ENCODE measurements around the gene IL4R. TPM values are rescaled to one million over a fixed set of nuclear protein-coding genes. Genes with fewer than 3 reads are reported as not detected.

IL4R gene
- total and polyA plus RNA-seq, 2 of the 13 experiments (the other 11 are each of a cell fraction or from before 2014, with no cell fraction given), result 15.9 to 49.6 TPM

DNA sequence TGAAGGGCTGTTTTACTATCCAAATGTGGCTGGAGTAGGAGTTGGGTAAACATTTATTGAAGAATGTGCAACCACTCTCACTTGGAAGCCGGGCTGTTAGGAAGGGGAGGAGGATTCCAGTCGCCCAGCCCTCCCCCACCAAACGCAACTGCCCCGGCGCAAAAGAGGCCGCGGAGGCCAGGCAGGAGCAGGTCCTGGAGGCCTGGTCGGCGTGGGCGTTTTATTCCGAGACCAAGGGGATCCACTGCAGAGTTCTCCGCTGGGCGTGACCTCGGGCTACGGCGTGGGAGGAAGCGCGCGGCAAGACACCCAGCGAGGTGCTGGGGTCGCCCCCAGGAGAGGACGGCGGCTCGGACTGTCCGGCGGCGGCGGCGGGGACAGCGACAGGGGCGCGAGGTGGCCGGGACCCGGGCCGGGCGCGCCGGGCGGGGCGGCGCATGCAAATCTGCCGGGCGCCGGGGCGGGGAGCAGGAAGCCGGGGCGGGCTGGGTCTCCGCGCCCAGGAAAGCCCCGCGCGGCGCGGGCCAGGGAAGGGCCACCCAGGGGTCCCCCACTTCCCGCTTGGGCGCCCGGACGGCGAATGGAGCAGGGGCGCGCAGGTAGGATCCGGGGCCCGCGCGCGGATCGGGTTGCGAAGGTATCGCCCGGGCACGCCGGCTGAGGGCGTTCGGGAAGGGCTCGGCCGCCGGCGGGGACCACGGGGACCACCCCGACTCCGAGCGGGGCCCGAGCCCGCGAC is at the start of gene IL4R (continued):
- TF ChIP-seq, protein P1, sequence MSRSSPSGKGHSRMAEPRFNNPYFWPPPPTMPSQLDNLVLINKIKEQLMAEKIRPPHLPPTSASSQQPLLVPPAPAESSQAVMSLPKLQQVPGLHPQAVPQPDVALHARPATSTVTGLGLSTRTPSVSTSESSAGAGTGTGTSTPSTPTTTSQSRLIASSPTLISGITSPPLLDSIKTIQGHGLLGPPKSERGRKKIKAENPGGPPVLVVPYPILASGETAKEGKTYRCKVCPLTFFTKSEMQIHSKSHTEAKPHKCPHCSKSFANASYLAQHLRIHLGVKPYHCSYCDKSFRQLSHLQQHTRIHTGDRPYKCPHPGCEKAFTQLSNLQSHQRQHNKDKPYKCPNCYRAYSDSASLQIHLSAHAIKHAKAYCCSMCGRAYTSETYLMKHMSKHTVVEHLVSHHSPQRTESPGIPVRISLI (CRISPR knock-in tag; IDR thresholded peaks at IDR 0.05; ENCODE audit: borderline replicate concordance), result no peak
- TF ChIP-seq SP2 (CRISPR knock-in tag; IDR thresholded peaks at IDR 0.05), result peak; percentile 45; the same call in 1 of the 2 replicates
- no peak for TF ChIP-seq ZHX1 (CRISPR knock-in tag; IDR thresholded peaks at IDR 0.05; ENCODE audit: low read depth)
- no peak; the same call in 1 of the 2 replicates for TF ChIP-seq ZNF451 (CRISPR knock-in tag; IDR thresholded peaks at IDR 0.05)
- TF ChIP-seq SOX13 (IDR thresholded peaks at IDR 0.05), result 0 out of 2 replicates have a peak, but pooled peaks have one; percentile 47
- TF ChIP-seq SOX13 (CRISPR knock-in tag; conservative IDR thresholded peaks at IDR 0.05 in 1 of 2, IDR thresholded peaks at IDR 0.05 in 1 of 2), result peak in 1 of 2 experiments; percentile 69; a peak in 2 of 4 replicates
- no peak; the same call in 1 of the 2 replicates for TF ChIP-seq ZNF598 (CRISPR knock-in tag; IDR thresholded peaks at IDR 0.05; ENCODE audit: borderline replicate concordance)
- peak; percentile 89 for TF ChIP-seq HMG20B (CRISPR knock-in tag; conservative IDR thresholded peaks at IDR 0.05)
- TF ChIP-seq, protein P2, sequence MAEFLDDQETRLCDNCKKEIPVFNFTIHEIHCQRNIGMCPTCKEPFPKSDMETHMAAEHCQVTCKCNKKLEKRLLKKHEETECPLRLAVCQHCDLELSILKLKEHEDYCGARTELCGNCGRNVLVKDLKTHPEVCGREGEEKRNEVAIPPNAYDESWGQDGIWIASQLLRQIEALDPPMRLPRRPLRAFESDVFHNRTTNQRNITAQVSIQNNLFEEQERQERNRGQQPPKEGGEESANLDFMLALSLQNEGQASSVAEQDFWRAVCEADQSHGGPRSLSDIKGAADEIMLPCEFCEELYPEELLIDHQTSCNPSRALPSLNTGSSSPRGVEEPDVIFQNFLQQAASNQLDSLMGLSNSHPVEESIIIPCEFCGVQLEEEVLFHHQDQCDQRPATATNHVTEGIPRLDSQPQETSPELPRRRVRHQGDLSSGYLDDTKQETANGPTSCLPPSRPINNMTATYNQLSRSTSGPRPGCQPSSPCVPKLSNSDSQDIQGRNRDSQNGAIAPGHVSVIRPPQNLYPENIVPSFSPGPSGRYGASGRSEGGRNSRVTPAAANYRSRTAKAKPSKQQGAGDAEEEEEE (CRISPR knock-in tag; IDR thresholded peaks at IDR 0.05; ENCODE audit: borderline replicate concordance), result no peak
- TF ChIP-seq ZNF780A (CRISPR knock-in tag; IDR thresholded peaks at IDR 0.05), result no peak
- TF ChIP-seq E2F5 (CRISPR knock-in tag; conservative IDR thresholded peaks at IDR 0.05), result no peak
- TF ChIP-seq, protein P3, sequence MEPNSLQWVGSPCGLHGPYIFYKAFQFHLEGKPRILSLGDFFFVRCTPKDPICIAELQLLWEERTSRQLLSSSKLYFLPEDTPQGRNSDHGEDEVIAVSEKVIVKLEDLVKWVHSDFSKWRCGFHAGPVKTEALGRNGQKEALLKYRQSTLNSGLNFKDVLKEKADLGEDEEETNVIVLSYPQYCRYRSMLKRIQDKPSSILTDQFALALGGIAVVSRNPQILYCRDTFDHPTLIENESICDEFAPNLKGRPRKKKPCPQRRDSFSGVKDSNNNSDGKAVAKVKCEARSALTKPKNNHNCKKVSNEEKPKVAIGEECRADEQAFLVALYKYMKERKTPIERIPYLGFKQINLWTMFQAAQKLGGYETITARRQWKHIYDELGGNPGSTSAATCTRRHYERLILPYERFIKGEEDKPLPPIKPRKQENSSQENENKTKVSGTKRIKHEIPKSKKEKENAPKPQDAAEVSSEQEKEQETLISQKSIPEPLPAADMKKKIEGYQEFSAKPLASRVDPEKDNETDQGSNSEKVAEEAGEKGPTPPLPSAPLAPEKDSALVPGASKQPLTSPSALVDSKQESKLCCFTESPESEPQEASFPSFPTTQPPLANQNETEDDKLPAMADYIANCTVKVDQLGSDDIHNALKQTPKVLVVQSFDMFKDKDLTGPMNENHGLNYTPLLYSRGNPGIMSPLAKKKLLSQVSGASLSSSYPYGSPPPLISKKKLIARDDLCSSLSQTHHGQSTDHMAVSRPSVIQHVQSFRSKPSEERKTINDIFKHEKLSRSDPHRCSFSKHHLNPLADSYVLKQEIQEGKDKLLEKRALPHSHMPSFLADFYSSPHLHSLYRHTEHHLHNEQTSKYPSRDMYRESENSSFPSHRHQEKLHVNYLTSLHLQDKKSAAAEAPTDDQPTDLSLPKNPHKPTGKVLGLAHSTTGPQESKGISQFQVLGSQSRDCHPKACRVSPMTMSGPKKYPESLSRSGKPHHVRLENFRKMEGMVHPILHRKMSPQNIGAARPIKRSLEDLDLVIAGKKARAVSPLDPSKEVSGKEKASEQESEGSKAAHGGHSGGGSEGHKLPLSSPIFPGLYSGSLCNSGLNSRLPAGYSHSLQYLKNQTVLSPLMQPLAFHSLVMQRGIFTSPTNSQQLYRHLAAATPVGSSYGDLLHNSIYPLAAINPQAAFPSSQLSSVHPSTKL (CRISPR knock-in tag; IDR thresholded peaks at IDR 0.05), result peak; percentile 60
- TF ChIP-seq ZNF431 (CRISPR knock-in tag; IDR thresholded peaks at IDR 0.05; ENCODE audit: borderline replicate concordance, low read depth), result 0 out of 2 replicates have a peak, but pooled peaks have one; percentile 62
- 0 out of 2 replicates have a peak, but pooled peaks have one; percentile 47 for TF ChIP-seq STAT5B (CRISPR knock-in tag; IDR thresholded peaks at IDR 0.05)
- TF ChIP-seq, protein P4, sequence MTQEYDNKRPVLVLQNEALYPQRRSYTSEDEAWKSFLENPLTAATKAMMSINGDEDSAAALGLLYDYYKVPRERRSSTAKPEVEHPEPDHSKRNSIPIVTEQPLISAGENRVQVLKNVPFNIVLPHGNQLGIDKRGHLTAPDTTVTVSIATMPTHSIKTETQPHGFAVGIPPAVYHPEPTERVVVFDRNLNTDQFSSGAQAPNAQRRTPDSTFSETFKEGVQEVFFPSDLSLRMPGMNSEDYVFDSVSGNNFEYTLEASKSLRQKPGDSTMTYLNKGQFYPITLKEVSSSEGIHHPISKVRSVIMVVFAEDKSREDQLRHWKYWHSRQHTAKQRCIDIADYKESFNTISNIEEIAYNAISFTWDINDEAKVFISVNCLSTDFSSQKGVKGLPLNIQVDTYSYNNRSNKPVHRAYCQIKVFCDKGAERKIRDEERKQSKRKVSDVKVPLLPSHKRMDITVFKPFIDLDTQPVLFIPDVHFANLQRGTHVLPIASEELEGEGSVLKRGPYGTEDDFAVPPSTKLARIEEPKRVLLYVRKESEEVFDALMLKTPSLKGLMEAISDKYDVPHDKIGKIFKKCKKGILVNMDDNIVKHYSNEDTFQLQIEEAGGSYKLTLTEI (CRISPR knock-in tag; conservative IDR thresholded peaks at IDR 0.05), result no peak

All from HepG2 (cell line).